GM21515 (cell line): ENCODE measurements around the gene THEM5.

Experiments used
- ATAC-seq: cut with Tn5 transposase; IDR thresholded peaks from one replicate; pipeline ENCODE4 v1.9.1; 2021; ENCODE audit not compliant: unreplicated experiment

THEM5 gene

DNA sequence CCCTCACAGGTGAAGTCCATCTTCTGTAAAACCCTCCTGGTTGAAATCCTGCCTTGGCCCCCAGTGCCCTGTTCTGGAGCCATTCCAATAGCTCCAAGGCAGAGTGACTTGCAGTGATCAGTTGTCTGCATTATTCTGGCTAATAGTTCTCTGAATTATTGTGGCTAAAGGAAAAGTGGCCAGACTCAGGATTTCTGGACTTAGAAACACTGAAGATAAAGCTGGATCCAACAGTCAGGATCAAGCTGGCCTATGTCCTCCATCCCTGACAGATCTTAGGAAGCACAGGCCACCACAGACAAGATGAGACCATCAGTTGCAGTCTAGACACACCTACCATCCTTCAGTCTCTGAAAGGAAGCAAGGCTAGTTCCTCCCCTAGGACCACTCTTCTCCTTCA lies 13.1 kb downstream of the THEM5 start:
- ATAC-seq, result no peak

DNA sequence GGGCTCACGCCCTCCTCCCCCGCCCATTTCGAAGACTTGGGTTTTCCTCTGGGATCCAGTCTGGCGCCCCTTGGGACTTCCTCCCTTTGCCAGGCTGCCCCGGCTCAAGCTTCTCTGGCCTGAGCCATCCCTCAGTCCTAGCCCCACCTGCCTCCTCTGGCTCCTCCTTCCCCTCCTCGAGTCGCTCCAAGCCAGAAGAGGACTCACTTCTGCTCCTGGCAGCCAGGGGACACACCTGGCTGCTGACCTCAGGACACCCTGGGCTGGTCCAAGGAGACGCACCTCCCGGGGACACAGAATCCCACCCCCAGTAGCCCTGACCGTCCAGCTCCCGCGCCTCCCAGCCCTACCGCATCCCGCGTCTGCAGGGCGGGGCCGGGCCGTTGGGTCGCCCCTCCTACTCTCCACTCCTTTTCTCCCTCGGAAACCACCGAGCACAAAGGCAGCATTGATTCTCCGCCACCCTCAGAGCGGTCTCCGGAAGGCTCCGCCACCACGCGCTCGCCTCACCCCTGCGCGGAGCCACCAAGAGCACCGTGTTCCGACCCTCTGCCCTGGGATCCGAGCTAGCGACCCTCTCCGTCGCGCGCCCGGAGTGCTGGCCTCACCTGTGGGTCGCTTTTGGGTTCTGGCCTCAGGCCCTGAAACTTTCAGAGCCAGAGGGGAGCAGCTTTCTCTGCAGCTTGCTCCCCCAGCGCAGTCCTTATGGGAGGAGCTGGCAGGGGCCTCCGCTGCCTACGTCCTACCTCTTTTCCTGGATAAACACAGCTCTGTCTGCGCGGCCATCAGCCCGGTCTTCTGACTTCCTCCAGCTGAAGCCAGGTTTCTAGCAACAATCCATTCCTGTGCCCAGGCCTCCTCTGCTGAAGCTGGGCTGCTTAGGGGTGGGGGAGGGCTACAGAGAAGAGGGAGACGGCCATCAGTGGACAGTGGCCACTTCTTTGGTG lies 13.8 kb downstream of the THEM5 start, which contains the start of gene C2CD4D:
Gene C2CD4D, minus strand, starts transcription at position 364 of the 947 bp plus-strand sequence. CDS start 831 bp downstream, outside the sequence.
- ATAC-seq, result no peak

DNA sequence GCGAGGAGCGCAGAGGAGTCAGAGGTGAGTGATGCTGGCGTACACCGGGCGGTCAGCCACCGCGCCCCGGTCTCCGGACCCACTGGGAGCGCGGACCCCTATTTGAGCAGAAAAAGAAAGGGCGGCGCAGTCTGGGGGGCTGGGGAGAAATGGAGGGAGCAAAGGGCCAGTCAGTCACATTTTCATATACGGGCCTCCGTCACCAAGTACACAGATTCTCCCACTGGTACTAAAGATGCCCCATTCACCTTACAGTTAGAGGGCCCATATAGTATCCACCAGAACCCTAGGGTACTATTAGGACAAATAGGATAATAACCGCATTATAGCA lies 14.5 kb downstream of the THEM5 start:
- ATAC-seq, result no peak

DNA sequence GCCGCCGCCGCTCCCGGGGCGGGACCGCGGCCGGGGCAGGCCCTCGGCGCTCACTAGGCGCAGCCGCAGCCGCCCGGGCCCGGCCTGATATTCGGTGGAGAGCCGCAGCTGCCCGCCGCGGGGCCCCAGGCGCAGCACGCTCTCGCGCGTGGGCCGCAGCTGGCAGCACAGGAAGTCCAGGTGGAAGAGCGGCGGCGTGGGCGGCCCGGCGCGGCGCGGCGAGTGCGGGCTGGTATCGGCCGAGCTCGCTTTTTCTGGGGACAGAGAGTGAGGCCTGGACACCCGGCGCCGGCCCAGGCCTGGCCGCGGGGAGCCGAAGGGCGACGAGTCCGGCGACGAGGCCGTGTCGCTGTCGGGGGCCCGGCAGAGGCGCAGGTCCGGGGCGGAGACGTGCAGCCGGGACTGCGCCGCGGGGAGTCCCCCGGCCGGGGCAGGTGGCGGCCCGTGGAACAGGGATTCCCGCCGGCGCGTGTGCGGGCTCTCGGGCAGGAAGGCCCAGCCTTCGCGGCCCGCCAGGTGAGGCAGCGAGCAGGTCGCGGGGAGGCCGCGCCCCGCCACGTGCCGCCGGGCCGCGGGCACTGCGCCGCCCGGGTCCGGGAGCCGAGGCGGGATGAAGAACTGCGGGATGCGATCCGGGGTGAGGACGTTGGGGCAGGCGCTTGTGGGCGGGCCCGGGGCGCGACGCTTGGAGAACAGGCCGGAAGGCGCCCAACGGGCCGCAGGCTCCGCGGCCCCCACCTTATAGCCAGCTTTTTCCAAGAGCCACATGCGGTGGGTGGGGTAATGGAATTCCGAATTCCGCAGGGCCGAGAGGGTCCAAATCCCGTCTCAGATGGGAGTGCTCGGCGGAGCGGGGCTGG lies 15.1 kb downstream of the THEM5 start:
- no peak for ATAC-seq

DNA sequence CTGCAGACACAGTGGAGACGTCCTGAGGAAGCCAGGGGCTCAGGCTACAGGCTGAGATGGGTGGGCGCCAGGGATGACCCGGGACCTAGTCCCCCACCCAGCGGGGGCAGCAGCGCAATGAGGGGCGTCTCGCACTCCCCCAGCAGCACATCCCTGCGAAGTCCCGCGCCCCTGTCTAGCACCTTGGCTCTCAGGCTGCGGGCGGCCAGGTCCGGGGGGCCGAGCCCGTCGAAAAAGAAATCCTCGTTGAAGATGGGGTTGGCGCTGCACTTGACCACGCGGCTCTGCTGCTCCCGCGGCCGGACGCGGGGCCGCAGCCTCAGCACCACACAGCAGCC lies 15.7 kb downstream of the THEM5 start:
- no peak for ATAC-seq

DNA sequence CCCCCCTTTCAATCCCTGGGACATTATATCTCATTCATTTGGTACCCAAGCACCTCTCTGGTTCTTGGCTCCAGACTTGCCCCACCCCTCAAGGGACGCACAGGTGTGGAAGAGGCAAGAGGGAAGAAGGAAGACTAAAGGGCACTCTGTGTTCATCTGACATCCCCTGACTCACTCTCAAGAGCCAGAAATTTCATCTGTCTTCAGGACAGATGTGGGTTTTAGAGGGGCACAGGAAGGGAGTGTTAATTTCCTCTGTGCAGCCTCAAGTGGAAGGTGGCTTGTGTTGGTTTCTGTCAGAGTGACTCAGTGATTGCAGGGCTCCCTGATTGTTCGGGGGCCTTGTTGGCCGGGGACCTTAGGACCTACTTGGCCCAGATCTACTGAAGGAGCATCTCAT lies 16.3 kb downstream of the THEM5 start:
- ATAC-seq, result no peak

DNA sequence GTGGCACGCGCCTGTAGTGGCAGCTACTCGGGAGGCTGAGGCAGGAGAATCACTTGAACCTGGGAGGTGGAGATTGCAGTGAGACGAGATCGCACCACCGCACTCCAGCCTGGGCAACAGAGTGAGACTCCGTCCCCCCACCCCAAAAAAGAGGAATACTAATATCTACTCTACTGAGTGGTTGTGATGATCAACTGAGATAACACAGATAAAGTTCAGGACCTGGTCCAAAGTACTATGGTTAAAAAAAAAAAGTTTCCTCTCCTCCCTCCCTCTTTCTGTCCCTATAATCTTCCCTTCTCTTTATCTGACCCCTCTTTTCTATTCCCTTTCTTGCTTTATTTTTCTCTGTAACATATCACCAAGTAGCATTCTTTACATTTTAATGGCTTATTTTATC lies 17.9 kb downstream of the THEM5 start:
- no peak for ATAC-seq

DNA sequence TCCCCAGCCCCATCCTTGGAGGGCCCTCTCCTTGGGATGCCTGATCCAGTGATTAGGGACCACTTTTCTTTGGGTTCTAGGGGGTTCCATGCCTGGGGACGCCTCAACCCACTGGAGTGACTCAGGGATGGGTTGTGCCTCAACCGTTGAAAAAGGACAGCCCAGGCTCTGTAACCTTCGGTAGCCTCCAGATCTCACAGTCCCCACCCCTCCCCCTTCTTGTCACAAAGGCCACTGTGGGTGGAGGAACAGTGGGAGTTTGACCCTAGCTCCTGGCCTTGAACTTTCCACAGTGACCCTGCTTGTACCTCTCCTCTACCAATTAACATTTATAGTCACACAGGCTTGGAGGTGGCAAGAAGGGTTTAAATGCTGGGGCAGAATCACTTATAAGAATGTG lies 19.3 kb downstream of the THEM5 start:
- ATAC-seq, result no peak

DNA sequence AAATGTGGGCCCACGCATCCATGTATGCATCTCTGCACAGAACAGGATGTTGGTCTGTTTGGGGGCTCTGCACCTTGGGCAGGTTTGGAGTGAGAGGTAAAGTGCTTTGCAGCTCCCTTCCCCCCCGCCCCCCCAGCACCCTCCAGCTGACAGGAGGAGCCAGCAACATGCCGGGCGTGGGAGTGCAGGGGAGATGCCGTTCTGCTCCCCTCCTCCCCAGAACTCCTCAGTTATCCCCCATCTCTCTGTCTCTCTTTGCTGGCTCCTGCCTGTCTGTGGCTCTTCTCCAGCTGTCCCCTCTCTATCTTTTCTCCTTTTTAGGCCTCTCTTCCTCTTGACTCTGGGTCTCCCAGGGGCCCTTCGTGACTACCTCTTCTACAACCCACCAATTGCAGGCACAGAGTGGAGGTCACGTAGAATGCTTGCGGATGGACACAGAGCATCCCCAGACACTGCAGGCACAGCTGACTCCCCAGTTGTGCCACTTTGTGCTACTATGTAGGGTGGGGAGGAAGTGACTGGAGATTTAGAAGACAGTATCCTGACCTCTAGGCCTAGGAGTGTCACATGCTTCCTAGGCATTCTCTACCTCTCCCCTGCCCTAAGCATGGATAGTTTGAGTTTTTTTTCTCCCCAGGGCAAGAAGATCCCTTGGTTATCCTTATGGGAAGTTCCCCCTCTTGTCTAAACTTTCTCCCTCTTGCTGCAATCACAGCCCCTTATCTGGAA lies 20.2 kb downstream of the THEM5 start:
- ATAC-seq, result no peak

DNA sequence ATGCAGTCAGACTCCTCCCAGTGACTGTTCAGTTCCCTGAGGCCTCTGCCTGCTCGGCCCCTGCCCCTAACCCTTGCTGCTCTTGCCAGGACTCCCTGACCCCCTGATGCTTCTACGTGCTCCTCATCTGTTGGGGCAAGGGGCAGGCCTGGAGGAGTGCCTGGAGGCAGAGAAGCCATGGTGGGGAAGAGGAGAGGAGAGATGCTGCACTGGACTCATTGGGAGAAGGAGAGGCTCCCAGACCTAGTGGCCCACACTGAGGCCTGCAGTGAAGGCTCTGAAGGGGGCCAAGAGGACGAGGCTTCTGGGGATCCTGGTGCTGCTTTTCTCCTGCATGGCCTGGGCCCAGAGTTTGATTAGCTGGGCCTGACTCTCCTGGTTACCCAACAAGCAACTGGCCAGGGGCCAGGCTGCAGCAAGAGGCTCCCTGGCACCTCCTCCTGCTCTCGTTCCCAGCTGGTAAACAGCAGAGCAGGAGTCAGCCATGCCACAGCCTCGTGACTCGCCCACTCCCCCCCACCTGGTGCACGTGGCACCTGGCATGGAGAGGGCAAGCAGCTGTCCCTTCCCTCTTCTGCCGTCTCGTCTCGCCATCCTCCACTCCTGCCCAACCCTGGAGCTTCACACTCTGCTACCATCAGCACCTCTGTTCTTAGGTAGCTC lies 21.1 kb downstream of the THEM5 start:
- no peak for ATAC-seq

DNA sequence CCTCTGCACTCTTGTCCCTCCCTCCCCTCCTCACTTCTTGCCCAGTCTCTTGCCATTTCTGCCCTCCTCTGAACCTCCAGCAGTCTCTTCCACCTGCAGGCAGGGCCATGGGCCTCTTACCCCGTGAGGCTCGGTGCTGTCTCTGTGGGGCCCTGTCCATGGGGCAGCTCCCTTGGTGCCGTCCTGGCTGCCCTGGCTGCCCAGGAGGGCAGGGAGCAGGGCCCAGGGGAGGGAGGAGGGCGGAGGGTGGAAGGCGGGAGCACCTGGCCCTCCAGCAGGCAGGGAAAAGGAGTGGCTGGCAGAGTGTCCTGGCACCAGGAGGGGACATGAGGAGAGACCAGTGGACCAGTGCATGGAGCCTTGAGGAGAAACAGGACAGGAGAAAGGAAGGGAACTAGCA lies 21.9 kb downstream of the THEM5 start, which contains the start of gene RORC:
Gene RORC, minus strand, starts transcription at position 198 of the 400 bp plus-strand sequence. Its CDS starts 38 bp downstream, at position 160.
- ATAC-seq, result no peak

DNA sequence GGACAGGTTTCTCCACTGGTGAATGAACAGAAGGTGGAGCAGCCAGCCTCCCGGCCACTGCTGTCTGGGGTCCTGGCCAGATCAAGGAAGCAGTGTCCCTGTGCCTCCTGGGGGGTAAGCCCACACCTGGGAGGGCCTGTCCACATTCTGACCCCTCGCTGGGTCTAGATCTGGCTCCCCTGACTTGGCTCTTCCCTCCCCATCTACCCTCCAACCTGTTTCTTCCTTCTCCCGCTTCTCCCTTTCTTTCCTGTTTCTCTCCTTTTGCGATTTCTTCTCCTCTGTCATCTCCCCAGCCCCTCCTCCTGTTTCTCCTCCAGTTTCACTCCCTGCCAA lies 22.3 kb downstream of the THEM5 start:
- ATAC-seq, result no peak

DNA sequence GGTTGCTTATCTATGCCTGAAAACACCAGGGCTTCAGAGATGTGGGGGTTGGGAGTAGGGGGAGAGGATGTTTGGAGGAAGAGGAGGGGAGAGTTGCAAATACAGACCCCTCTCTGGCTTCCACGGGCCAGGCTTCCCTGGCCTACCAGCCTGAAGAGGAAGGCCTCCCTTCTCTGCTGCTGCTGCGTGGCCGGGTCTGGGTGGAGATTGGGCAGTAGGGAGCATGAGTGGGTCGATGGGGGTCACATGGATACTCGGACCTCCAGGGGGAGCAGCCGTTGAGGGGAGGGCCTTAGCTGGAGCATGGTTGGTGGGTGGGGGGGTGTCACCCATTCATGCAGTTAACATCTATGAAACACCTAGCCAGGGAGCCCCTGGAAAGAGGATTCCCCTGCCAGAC lies 23.5 kb downstream of the THEM5 start:
- ATAC-seq, result no peak

DNA sequence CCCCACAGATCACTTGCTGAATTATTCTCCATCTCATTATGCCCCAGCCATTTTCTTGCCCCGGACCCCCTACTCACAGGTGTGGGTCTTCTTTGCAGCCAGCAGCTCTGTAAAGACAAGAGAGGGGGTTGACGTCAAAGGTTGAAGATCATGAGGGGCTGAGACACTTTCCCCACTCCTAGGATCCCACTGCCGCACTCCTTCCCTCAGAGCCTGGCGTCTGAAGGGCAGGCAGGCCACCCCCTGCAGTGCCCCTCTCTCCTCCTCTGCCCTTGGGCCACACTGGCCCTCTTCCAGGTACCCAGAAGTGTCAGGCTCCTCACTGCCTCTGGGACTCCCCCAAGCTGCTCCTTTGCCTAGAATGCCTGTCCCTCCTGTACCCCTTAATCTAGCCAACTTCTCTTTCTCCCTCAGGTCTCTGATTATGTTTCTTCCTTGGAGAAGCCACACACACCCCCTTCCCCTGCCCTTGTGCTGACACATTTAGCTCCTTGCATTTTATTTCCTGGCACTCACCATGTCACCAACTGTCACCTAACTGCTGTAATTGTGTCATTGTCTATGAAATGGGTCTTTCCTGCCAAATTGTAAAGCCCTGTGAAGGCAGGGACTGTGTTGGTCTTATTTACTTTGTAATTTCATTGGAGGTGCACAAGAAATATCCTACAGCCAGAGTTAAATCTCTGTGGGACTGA lies 24.0 kb downstream of the THEM5 start:
- ATAC-seq, result no peak

DNA sequence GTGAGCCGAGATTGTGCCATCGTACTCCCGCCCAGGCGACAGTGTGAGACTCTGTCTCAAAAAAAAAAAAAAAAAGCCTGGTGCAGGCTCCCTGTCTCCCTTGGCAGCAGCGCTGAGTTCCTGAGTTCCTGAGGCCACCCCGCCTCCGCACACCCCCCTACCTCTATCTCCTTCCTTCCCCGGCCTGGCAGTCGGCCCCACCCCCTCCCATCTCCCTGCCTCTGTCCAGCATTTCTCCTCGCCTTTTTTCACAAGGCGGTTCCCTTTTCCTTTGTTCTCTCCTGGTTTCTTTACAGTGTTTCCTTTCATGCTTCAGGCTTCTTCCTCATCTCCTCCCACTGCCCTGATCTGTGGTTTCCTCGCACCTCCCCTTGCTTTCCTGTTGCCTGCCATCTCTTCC lies 24.6 kb downstream of the THEM5 start:
- ATAC-seq, result no peak

DNA sequence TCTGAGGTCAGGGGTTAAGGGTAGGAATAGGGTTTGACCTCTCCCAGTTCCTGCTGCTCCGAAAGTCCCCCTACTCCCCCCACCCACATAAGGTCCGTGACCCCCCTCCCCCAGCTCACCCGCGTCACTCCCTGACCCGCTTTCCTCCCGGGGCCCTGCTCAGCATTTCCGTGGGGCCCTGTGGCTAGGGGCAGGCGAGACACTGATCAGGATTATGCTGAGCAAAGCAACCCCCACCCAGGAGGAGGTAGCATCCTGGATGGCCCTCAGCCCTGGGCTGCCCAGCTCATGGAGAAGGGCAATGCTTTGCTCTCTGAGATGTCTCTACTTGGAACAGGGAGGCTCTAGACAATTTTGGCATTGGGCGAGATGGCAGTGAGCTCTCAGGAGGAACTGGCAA lies 25.7 kb downstream of the THEM5 start:
- ATAC-seq, result no peak

DNA sequence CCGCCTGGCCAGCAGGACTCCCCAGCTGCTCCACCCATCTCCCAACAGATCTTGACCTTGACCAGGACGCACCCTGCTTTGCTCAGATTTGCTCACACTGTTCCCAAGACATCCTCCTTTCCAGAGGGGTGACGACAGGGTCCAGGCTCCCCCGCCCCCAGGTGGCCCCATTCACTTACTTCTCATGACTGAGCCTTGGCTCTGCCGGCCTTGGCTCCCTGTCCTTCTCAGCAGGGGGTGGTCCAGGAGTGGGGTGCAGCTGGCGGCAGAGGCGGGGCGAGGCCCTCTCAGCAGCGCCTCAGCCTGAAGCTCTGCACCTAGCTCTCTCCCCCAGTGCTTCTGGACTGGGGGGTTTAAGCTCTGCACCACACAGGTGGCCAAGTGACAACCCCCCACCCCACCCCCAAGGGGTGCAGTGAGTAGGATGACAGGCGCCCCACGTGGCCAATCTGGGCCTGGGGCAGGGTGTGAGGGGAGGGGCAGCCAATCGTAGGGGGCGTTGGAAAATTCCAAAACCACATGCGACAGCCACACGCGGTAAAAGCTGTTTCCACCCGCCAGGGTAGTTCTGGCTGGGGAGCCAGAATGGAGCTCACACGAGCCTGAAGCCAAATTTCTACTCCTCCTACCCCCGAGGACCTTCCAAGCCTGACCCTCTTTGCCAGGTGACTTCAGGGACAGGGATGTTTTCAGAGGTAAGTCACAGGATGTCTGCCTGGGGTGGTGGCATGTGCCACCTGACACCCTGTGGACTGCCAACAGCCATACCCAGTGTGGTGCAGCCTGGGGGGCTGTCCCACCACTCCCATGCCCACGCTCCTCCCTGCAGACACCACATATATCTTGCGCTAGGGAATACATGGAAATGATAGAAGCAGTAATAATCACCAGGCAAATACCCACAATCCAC lies 27.5 kb downstream of the THEM5 start:
- no peak for ATAC-seq

DNA sequence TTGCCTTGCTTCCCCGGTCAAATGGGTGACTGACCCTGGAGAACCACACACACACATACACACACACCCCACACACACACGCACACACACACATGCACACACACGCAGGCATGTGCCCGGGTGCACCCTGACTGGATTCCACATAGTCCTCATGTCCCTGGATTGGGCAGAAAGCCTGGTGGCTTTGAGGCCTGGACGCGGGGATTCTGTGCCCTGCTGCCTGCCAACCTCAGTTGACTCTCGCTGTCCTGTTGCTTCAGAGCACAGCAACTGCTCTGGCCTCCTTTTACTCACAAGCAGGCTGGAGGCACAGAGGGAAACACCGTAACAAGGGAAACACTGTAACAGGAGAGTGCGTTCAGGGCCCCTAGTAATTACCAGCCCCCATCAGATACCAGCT lies 28.3 kb downstream of the THEM5 start:
- no peak for ATAC-seq

DNA sequence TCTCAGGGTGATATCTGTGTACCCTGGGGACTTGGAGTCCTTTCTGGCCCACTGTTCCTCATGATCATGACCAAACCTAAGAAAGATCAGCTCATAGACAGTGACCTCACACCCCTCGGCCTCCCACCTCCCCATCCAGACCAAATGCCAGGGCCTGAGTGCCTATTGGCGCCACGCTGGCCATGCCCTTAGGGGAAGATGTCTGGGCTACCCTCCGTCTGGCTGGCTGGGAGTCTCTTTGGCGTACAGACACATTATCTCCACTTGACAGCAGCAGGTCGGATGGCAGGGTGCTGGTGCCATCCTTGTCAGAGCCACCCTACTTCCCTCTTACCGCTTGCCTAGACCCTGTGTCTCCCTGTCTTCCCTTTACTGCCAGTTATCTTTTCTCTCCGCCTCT lies 30.3 kb downstream of the THEM5 start:
- ATAC-seq, result no peak
